GM19463 (cell line): ENCODE measurements around the gene EFHD2.
"Not testable (repeated sequence)": the region's sequence is repeated elsewhere in the genome, so short reads cannot be mapped to it uniquely, and the experiment has no call there.

Source experiments
- ATAC-seq: cut with Tn5 transposase; IDR thresholded peaks from one replicate; pipeline ENCODE4 v1.9.1; 2021; ENCODE audit warnings: mild to moderate bottlenecking, moderate library complexity; ENCODE audit not compliant: unreplicated experiment

The EFHD2 gene

DNA sequence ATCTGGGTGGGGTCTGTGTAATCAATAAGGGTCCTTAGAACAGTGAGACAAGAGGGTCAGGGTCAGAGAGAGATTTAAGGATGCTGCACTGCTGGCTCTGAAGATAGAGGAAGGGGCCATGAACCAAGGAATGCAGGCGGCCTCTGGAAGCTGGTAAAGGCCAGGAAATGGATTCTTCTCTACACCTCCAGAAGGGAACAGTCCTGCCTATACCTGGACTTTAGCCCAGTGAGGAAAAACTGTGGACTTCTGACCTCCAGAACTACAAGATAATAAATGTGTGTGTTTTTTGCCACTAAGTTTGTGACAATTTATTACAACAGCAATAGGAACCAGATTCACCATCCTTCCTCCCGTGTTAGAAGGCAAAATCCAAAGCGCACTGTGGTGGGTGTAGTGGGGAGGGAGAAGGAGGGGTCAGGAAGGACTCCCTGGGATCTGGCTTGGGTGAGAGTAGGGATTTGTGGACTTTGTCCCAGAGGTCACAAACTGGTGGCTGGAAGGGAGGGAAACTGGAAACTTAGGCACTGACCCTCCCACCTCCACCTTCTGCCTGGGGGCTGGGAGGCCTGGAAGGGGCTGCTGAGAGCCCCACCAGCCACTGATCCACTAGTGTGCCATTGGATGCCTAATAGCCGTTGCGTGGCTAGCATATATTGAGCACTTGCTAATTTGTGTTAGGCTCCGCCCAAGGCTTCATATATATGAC lies 41.5 kb downstream of the EFHD2 start:
- ATAC-seq, result no peak

- ATAC-seq, result no peak
These were observed 42.5 kb downstream of the EFHD2 start for GRCh38 chr1:15452216-15452615.

DNA sequence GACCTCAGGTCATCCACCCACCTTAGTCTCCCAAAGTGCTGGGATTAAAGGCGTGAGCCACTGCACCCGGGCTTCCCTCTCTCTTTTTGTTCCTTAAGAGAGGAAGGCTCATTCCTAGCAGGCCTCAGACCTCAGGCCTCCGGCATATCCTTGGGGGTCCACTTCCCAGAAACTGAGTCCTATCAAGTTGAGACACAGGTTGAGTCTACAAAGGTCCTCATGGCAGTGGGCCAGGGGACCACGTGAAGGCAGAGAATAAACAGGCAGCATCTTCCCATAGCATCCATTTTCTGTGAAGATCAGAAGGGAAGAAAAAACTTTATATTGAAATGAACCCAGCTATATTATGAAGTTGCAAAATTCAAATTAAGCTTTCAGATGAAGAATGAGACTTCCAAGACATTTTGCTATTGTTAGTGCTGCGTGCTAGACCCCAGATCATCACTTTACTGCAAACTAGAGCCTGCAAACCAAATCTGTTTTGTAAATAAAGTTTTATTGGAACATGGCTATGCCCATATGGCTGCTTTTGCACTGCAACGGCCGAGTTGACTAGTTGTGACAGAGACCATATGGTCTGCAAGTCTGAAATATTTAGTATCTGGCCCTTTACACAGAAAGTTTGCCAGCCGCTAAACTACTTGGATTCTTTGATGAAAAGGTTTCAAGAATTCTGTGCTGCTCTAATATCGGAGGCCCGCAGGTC lies 43.3 kb downstream of the EFHD2 start:
- ATAC-seq, result no peak

DNA sequence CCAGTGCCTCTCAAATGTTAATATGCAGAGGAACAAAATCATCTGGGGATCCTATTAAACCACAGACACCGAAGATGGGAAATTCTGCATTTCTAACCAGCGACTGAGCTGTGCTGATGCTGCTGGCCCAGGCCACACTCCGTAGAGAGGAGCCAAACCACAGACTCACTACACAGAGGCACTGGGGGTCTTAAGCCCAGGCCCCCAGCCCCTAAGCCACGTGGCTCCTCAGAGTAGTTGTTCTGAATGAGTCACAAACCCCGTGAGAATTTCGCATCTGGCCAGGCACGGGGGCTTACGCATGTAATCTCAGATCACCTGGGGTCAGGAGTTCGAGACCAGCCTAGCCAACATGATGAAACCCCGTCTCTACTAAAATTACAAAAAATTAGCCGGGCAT lies 44.0 kb downstream of the EFHD2 start:
- no peak for ATAC-seq

DNA sequence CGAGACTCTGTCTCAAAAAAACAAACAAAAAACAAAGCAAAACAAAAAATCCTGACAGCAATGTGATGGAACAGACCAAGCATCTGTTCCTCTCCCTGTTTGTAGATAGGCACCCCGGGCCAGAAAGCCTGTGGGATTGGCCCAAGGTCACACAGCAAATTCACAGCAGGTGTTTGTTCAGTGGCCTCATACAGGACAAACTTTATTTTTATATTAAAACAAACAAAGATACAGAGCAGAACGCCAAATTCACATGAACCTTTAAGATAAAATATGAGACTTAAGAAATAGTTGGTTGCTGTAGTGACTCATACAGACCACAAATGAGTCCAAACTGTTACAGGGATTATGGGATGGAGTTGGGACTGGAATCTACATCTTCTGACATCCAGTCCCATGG lies 44.6 kb downstream of the EFHD2 start:
- ATAC-seq, result no peak

DNA sequence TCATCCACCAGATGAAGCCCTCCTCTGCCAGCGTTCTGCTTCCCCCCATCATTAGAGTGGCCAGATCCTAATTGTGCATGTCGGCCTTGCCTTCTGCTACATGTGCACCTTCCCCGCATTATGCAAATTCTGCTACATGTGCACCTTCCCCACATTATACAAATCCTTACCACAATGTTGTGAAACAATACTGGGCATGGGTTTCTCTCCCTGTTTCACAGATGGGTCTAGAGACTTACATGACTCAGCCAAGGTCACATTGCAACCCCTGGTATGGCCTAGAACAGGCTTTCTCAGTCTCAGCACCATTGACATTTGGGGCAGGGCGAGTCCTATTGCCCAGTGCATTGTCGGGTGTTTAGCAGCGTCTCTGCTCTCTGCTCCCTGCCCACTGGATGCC lies 45.8 kb downstream of the EFHD2 start:
- no peak for ATAC-seq

DNA sequence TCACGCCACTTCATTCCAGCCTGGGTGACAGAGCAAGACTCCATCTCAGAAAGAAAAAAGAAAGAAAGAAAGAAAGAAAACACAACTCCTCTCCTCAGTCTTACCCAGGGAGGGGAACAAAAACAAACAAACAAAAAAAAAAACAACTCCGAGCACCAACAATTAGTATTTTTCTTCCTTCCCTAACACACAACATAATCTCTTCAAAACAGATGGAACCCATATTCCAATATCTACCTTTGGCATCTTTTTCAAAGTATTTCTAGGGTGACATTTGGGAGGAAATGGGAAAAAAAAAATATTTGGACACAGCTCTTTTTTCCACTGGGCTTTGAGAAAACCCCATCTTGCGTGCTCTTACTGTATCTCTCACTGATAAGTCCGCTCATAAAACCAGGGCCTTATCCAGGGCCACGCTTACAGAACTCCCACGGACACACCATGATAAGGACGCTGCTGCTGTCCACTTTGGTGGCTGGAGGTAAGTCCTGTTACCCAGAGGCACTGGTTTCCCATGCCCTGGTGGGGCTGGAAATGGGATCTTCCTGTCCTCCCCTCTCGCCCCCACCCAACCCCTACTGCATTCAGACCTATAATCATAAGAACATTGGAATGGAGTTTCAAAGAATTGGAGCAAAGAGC lies 46.7 kb downstream of the EFHD2 start, which contains the start of gene CELA2A:
TSS of gene CELA2A (plus strand) at position 420 of the 642 bp plus-strand sequence. CDS start at position 442, 22 bp downstream.
- no peak for ATAC-seq

GRCh38 chr1:15457585-15457984 lies 47.9 kb downstream of the EFHD2 start:
- no peak for ATAC-seq

DNA sequence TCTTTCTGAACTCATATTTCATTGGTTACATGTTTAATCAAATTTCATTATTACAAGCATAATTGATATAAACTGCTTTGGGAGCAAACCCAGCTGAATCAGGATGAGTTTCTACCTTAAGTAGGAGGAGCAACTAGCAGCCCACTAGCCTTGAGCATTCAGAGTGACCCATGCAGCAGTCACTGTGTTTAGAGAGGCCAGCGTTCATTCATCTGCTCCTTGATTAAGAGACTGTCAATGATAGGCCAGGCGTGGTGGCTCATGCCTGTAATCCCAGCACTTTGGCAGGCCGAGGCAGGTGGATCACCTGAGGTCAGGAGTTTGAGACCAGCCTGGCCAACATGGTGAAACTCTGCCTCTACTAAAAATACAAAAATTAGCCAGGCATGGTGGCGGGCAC lies 48.7 kb downstream of the EFHD2 start:
- not testable (repeated sequence) for ATAC-seq

- no peak for ATAC-seq
These were observed 50.4 kb downstream of the EFHD2 start for GRCh38 chr1:15459771-15460707.

- no peak for ATAC-seq
These were observed 51.0 kb downstream of the EFHD2 start for GRCh38 chr1:15460708-15461095.

DNA sequence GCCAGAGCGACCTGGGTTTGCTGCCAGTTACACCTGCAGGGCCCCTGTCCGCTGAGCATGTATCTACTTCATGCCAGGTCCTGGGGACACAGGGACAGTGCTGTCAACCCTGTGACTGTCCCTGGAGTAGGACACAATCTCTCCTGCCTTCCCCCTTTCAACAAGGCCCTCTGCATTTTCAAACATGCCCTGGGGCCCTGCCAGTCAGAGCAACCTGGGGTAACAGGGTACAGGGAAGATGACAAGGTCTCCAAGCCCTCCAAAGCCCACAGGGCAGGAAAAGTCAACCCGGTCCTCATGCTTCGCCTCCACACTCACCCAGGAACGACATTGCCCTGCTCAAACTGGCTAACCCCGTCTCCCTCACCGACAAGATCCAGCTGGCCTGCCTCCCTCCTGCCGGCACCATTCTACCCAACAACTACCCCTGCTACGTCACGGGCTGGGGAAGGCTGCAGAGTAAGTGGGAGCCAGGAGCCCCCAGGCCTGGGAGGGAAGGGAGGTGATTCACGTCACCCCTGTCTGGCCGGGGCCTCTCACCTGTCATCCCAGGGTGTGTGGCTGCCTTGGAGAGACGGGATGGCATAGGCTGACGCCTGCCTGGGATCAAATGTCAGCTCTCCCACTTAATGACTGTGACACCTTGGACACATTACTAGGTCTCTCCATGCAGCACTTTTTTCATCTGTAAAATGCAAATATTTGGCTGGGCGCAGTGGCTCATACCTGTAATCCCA lies 53.5 kb downstream of the EFHD2 start:
- not testable (repeated sequence) for ATAC-seq

DNA sequence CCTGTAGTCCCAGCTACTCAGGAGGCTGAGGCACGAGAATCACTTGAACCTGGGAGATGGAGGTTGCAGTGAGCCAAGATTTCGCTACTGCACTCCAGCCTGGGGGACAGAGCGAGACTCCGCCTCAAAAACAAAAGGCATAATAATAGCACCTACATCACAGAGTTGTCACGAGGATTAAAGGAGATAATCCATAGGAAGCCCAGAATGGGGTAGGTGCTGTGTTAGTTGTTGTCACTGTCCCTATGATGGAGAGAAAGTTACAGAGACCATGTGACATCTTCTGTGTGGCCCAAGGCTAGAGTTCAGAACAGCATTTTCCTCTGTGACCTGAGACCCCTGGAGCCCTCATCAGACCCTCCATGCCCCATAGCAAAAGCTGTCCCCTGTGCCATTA lies 54.2 kb downstream of the EFHD2 start:
- not testable (repeated sequence) for ATAC-seq

- ATAC-seq, result no peak
These were observed 56.0 kb downstream of the EFHD2 start for GRCh38 chr1:15465674-15466073.

GRCh38 chr1:15466955-15467625 lies 57.4 kb downstream of the EFHD2 start:
- ATAC-seq, result not testable (repeated sequence)

DNA sequence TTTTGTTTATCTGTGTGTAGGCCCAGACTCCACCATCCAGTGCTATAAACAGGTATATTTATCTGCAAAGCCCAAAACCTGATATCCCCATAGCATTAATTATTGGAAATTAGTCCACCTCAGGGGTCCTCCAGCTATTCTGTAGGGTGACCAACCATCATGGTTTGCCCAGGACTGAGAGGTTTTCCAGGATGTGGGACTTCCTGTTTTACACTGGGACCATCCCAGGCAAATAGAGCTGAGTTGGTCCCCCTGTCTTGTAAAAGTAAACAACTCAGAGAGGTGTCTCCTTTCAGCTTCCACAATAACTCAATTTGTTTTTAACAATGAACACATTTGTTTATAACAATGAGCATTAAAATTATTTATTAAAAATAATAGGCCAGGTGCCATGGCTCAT lies 58.5 kb downstream of the EFHD2 start:
- no peak for ATAC-seq

- ATAC-seq, result no peak
These were observed 59.7 kb downstream of the EFHD2 start for GRCh38 chr1:15469361-15469760.

- ATAC-seq, result not testable (repeated sequence)
These were observed 60.2 kb downstream of the EFHD2 start for GRCh38 chr1:15469821-15470448.

DNA sequence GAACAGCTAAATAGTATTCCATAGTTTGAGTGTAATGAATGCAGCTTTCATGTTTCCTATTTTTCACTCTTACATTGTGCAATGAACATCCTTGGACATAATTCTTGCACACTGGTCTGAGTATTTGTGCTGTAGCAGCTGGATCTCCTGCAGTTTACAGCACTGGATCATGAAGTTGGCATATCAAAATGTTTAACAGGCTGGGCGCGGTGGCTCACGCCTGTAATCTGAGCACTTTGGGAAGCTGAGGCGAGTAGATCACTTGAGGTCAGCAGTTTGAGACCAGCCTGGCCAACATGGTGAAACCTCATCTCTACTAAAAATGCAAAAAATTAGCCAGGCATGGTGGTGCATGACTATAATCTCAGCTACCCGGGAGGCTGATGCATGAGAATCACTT lies 61.4 kb downstream of the EFHD2 start:
- not testable (repeated sequence) for ATAC-seq
